B cell (primary cell): Measurements from ENCODE around the gene PCK2.

Experiments used
- CTCF ChIP-seq: fragments of 200-600 bp; IDR thresholded peaks from one replicate; pipeline ENCODE4 v1.8.0; 2022; ENCODE audit warnings: antibody characterized with exemption, mild to moderate bottlenecking
- EZH2 ChIP-seq: IDR thresholded peaks from 2 replicates; pipeline ENCODE4 v1.6.1; 2012; ENCODE audit warnings: borderline replicate concordance, low read depth, mild to moderate bottlenecking, moderate library complexity, low read length; ENCODE audit not compliant: insufficient read depth, poor library complexity, severe bottlenecking

GRCh38 chr14:24078146-24078545, 16.0 kb upstream of the PCK2 start:
- no peak for TF ChIP-seq EZH2
- TF ChIP-seq CTCF: no peak
